Measurements from ENCODE around the gene SCMH1.

GRCh38 chr1:41171266-41171874, 70.7 kb downstream of the SCMH1 start:
- TF ChIP-seq RAD21 (conservative IDR thresholded peaks at IDR 0.05): no peak
- no peak for TF ChIP-seq CTCF (IDR thresholded peaks at IDR 0.05; ENCODE audit: poor library complexity, severe bottlenecking)
- TF ChIP-seq EZH2 (IDR thresholded peaks at IDR 0.05; ENCODE audit: borderline replicate concordance, insufficient read depth, low read length, poor library complexity, severe bottlenecking): no peak
- no peak for TF ChIP-seq EP300 (conservative IDR thresholded peaks at IDR 0.05; ENCODE audit: poor library complexity, severe bottlenecking)

Measured in neural cell (in vitro differentiated cells).